H1 (cell line): Measurements from ENCODE around the gene LDHAL6A.

Experiments used
- ATF3 ChIP-seq: IDR thresholded peaks from 2 replicates; pipeline ENCODE4 v1.6.1; 2011; ENCODE audit warnings: low read depth, mild to moderate bottlenecking, low read length; ENCODE audit not compliant: insufficient read depth
- BACH1 ChIP-seq: IDR thresholded peaks from 2 replicates; pipeline ENCODE4 v1.6.1; 2012; ENCODE audit warnings: low read length, improper control_type of control experiment
- CHD7 ChIP-seq: fragments of 300-600 bp; sonication (generic); IDR thresholded peaks from 2 replicates; pipeline ENCODE4 v1.7.1; 2012; ENCODE audit warnings: low read length, moderate library complexity, mild to moderate bottlenecking, inconsistent platforms; ENCODE audit not compliant: insufficient replicate concordance
- CTCF ChIP-seq, 3 experiments: IDR thresholded peaks; 1 replicate in 2 of 3; 2 replicates in 1 of 3; pipeline versions ENCODE4 v1.5.1 to v1.6.1; 2011; ENCODE audit warnings: low read length in 3 of 3, mild to moderate bottlenecking in 3 of 3, inconsistent platforms in 2 of 3, low read depth in 1 of 3, moderate library complexity in 1 of 3; ENCODE audit not compliant: insufficient read depth in 1 of 3; ENCODE audit errors: control extremely low read depth in 1 of 3
- EZH2 ChIP-seq: fragments of 200-600 bp; sonication (generic); IDR thresholded peaks from 2 replicates; pipeline ENCODE4 v1.7.1; 2012; ENCODE audit warnings: low read depth, mild to moderate bottlenecking, moderate library complexity, low read length, inconsistent platforms; ENCODE audit not compliant: severe bottlenecking
- JUND ChIP-seq: IDR thresholded peaks from 2 replicates; pipeline ENCODE4 v1.6.1; 2011; ENCODE audit warnings: mild to moderate bottlenecking, improper control_type of control experiment, low read length
- POLR2A ChIP-seq, 2 experiments: IDR thresholded peaks; 1 replicate in 1 of 2; 2 replicates in 1 of 2; pipeline ENCODE4 v1.6.1; 2011; ENCODE audit warnings: low read depth in 2 of 2, low read length in 2 of 2, mild to moderate bottlenecking in 2 of 2; ENCODE audit errors: control extremely low read depth in 1 of 2
- POLR2AphosphoS5 ChIP-seq: IDR thresholded peaks from 2 replicates; pipeline ENCODE4 v1.6.1; 2011; ENCODE audit warnings: low read depth, low read length
- SIN3A ChIP-seq, 2 experiments: IDR thresholded peaks in 1 of 2; conservative IDR thresholded peaks in 1 of 2; 2 replicates each; pipeline ENCODE4 v1.6.1; 2011 to 2012; ENCODE audit warnings: low read length in 2 of 2, improper control_type of control experiment in 1 of 2, low read depth in 1 of 2, mild to moderate bottlenecking in 1 of 2
- USF2 ChIP-seq: IDR thresholded peaks from 2 replicates; pipeline ENCODE4 v1.6.1; 2011; ENCODE audit warnings: low read length, improper control_type of control experiment
- YY1 ChIP-seq: IDR thresholded peaks from 2 replicates; pipeline ENCODE4 v1.6.1; 2011; ENCODE audit warnings: low read depth, mild to moderate bottlenecking, low read length

GRCh38 chr11:18461909-18462308, 6.3 kb downstream of the LDHAL6A start:
- TF ChIP-seq POLR2AphosphoS5 (no peak), YY1 (no peak), POLR2A (IDR thresholded peaks at IDR 0.05; ENCODE audit: control extremely low read depth in 1 of 2, low read depth in 2 of 2, low read length in 2 of 2) (no peak), SIN3A (conservative IDR thresholded peaks at IDR 0.05 in 1 of 2, IDR thresholded peaks at IDR 0.05 in 1 of 2; ENCODE audit: low read depth in 1 of 2, low read length in 2 of 2) (no peak), JUND (no peak), CTCF (IDR thresholded peaks at IDR 0.05; ENCODE audit: control extremely low read depth in 1 of 3, insufficient read depth in 1 of 3, low read depth in 1 of 3, low read length in 3 of 3) (no peak), EZH2 (no peak), ATF3 (no peak), USF2 (no peak), CHD7 (no peak), BACH1 (no peak)
